ES-I3 (cell line): ENCODE results near the gene PCCA.
"Not testable (repeated sequence)": the region's sequence is repeated elsewhere in the genome, so short reads cannot be mapped to it uniquely, and the experiment has no call there.

Experiments
- H3K36me3 ChIP-seq: 2 replicates; pipeline ENCODE4 v1.6.1; 2013; ENCODE audit warnings: mild to moderate bottlenecking, low read length, control low read depth, moderate library complexity; ENCODE audit not compliant: insufficient read depth
- H3K4me1 ChIP-seq: 2 replicates; pipeline ENCODE4 v1.6.1; 2013; ENCODE audit warnings: mild to moderate bottlenecking, control low read depth, low read length; ENCODE audit not compliant: insufficient read depth
- H3K9ac ChIP-seq: 2 replicates; pipeline ENCODE4 v1.6.1; 2013; ENCODE audit warnings: low read depth, mild to moderate bottlenecking, low read length, moderate library complexity
- H3K9me3 ChIP-seq: 2 replicates; pipeline ENCODE4 v1.6.1; 2013; ENCODE audit warnings: mild to moderate bottlenecking, low read length, moderate library complexity; ENCODE audit not compliant: control insufficient read depth, insufficient read depth

The PCCA gene

GRCh38 chr13:100513987-100514670, 425.2 kb downstream of the PCCA start:
- H3K9ac ChIP-seq: no peak overlapping the region
- no peaks in the 10 kb centered on the region for H3K9me3 ChIP-seq
- no peaks in the 10 kb centered on the region for H3K36me3 ChIP-seq
- H3K4me1 ChIP-seq: peaks cover 60% of the 10 kb centered on the region

DNA sequence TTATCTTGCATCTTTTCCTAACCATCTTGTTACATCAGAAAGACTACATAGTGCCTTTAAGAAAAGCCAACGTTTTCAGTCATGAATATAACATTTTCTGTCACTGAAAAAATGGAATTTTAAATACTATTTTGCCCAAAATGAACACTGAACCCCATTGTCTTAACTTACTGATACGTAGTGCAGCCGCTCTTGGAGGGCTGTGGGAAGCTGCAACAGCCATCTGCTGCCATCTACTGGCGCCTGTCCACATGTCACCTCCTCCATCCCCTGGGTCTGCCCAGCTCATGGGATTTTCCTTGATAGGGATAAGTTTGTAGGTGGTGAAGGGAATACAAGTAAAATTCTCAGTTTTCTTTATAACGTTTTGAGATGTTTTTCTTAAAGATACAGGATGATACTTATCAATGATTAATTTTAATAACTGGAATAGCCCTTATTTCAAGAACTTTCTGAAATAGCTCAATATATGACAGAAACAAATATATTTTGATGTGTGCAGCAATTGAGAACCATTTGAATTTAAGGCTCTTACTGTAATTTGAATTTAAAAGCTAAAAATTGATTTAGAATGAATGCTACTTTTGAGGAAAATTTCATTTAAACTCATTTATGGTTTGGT, 426.0 kb downstream of the PCCA start:
- Histone ChIP-seq H3K9me3 (no peaks in the 10 kb centered on the region), H3K9ac (no peak overlapping the region), H3K36me3 (no peaks in the 10 kb centered on the region), H3K4me1 (peaks cover 57% of the 10 kb centered on the region)

GRCh38 chr13:100515410-100515800, 426.5 kb downstream of the PCCA start:
- H3K36me3 ChIP-seq: no peaks in the 10 kb centered on the region
- no peak overlapping the region for H3K9ac ChIP-seq
- peaks cover 56% of the 10 kb centered on the region for H3K4me1 ChIP-seq

GRCh38 chr13:100517135-100517534, 428.2 kb downstream of the PCCA start:
- Histone ChIP-seq H3K4me1 (peaks cover 56% of the 10 kb centered on the region), H3K9me3 (no peaks in the 10 kb centered on the region), H3K36me3 (no peaks in the 10 kb centered on the region), H3K9ac (no peak overlapping the region)

More at GRCh38 chr13:100515410-100515800, 426.5 kb downstream of the PCCA start:
- H3K9me3 ChIP-seq: no peaks in the 10 kb centered on the region

- H3K9me3 ChIP-seq: no peaks in the 10 kb centered on the region
- peaks cover 58% of the 10 kb centered on the region for H3K4me1 ChIP-seq
- no peak overlapping the region for H3K9ac ChIP-seq
- no peaks in the 10 kb centered on the region for H3K36me3 ChIP-seq
These were observed 428.8 kb downstream of the PCCA start for GRCh38 chr13:100517728-100518127.

GRCh38 chr13:100518394-100519062, 429.6 kb downstream of the PCCA start:
- no peak overlapping the region for H3K9ac ChIP-seq
- peaks cover 57% of the 10 kb centered on the region for H3K4me1 ChIP-seq
- H3K9me3 ChIP-seq: no peaks in the 10 kb centered on the region
- H3K36me3 ChIP-seq: no peaks in the 10 kb centered on the region

DNA sequence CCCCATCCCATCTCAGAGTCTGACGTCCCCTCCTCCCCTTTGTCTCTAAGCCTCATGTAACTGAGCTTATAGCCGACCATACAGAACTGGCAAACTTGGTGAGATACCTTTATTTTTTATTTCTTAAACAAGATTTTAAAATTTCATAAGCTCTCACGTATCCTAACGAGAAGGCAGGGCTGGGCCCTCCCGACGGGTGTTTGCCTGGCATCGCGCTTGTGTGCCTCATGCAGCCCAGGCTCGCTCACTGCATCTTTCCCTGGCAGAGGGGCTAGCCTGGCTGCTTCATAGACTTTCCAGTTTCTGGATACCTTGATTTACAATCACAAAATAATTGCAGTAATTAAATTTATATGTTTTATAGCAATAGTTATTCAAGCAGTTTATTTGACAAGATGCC, 430.7 kb downstream of the PCCA start:
- no peaks in the 10 kb centered on the region for H3K9me3 ChIP-seq
- no peak overlapping the region for H3K9ac ChIP-seq
- H3K36me3 ChIP-seq: no peaks in the 10 kb centered on the region
- peaks cover 46% of the 10 kb centered on the region for H3K4me1 ChIP-seq

DNA sequence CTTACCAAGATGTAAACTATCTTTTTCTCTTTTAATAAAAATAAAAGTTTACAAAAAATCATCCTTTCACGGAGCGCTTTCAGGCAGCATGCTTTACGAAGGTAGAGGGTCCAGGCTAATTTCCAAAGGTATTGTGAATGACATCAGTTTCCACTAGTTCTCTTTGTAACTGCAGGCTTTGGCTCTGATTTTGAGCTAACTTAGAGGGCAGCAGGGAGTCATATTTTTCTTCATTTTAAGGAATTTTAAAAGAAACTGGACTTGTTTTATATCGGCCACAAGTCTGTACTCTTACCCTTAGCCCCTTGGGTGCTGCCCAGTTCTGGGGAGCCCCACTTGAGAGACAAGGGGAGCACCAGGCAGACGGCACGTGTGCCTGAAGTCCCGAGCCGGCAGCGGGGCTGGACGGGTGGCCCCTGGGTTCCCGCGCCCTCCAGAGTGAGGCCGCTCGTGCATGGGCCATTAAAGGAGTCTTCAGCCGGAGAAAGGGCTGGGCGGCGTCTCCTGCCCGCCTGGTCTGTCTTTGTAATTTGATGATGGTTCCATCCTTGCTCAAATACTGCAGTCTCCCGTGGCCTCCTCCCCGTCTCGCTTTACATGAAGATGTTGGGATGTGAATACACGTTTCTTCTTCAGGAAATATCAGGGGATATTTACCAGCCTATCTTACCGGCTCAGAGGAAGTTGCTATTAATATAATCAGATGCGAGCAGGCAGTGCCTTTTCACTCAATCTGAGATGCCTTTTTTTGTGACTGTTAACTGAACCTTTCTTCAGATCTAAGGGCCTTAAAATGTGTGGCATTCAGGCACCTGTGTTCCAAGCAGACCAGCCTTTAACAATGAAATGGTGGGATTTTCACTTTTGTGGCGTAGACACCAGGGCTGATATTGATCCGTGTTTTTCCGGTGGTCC, 432.3 kb downstream of the PCCA start:
- Histone ChIP-seq H3K36me3 (no peaks in the 10 kb centered on the region), H3K9me3 (no peaks in the 10 kb centered on the region), H3K4me1 (peaks cover 57% of the 10 kb centered on the region), H3K9ac (0 out of 2 replicates have a peak overlapping the region, but pooled peaks have one; percentile 8)

- H3K36me3 ChIP-seq: no peaks in the 10 kb centered on the region
- no peaks in the 10 kb centered on the region for H3K9me3 ChIP-seq
- H3K4me1 ChIP-seq: peaks cover 60% of the 10 kb centered on the region
- H3K9ac ChIP-seq: no peak overlapping the region
These were observed 433.1 kb downstream of the PCCA start for GRCh38 chr13:100521851-100522617.

GRCh38 chr13:100522618-100523309, 433.9 kb downstream of the PCCA start:
- Histone ChIP-seq H3K9ac (no peak overlapping the region), H3K36me3 (no peaks in the 10 kb centered on the region), H3K4me1 (peaks cover 52% of the 10 kb centered on the region), H3K9me3 (no peaks in the 10 kb centered on the region)

DNA sequence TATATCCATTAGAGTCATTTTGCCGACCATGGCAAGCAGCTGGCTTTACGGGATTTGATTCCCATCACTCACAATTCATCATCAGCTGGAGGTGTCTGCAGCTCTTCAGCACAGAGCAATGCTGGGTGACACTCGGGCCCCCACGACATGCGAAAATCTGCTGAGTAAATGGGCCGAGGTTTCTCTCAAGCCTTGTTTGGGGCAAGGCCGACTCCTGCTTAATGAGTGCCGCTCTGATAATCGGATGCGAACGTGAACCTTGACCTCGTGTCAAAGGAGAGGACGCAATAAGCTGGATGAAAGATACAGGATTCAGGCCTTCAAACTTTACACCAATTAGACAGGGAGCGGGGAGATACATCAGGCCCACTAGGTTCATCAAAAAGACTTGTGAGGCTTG, 434.5 kb downstream of the PCCA start:
- H3K9me3 ChIP-seq: no peaks in the 10 kb centered on the region
- no peak overlapping the region for H3K9ac ChIP-seq
- H3K4me1 ChIP-seq: peaks cover 46% of the 10 kb centered on the region
- H3K36me3 ChIP-seq: no peaks in the 10 kb centered on the region

DNA sequence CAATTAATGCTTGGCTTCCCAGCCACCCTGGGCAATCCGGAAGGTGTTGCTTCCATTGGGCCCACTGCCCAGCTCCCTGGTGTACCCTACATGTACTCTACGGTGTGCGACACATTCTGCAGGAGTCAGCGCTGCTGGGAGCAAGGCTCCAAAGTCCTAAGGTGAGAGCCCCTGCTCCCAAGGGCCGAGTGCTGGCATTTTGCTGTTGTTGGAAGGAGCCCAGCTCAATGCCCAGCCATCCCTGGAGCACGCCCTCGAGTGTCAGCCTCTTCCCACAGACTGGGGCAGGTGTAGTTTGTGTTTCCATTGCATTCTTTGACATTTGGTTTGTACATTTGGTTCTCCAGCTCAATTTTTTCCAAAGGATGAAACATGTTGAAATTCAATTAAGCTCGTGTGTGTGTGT, 435.1 kb downstream of the PCCA start:
- Histone ChIP-seq H3K36me3 (no peaks in the 10 kb centered on the region), H3K4me1 (peaks cover 44% of the 10 kb centered on the region), H3K9ac (no peak overlapping the region), H3K9me3 (no peaks in the 10 kb centered on the region)

GRCh38 chr13:100524688-100525087, 435.8 kb downstream of the PCCA start:
- not testable (repeated sequence) for H3K9me3 ChIP-seq, H3K9ac ChIP-seq, H3K36me3 ChIP-seq
- H3K4me1 ChIP-seq: peaks cover 38% of the 10 kb centered on the region
